HepG2 (cell line): ENCODE data around the gene ZNF277. TPM values are rescaled to one million over a fixed set of nuclear protein-coding genes. Genes with fewer than 3 reads are reported as not detected.
A peak's percentile ranks its signal among the peaks of the same experiment; 100 is the strongest.

Experiments
- DPF2 ChIP-seq: sonication (generic); formaldehyde crosslinking; IDR thresholded peaks from 2 replicates; pipeline ENCODE4 v1.4.0; 2020; ENCODE audit warnings: mild to moderate bottlenecking, low read depth, missing genetic modification reagents, borderline replicate concordance
- HNF4G ChIP-seq, 2 experiments: sonication (generic) in 1 of 2; formaldehyde crosslinking in 1 of 2; IDR thresholded peaks; 2 replicates each; pipeline versions ENCODE4 v1.4.0 to v1.6.1; 2011 to 2020; ENCODE audit warnings: borderline replicate concordance in 2 of 2, low read depth in 2 of 2, mild to moderate bottlenecking in 2 of 2, low read length in 1 of 2, missing genetic modification reagents in 1 of 2, moderate library complexity in 1 of 2
- IKZF5 ChIP-seq: IDR thresholded peaks from 2 replicates; pipeline ENCODE4 v1.6.1; 2018; ENCODE audit warnings: missing genetic modification reagents, mild to moderate bottlenecking, missing compliant biosample characterization
- JUN ChIP-seq: sonication (generic); formaldehyde crosslinking; IDR thresholded peaks from 2 replicates; pipeline ENCODE4 v1.4.0; 2020; ENCODE audit warnings: mild to moderate bottlenecking, missing genetic modification reagents
- NR1H2 ChIP-seq: sonication (generic); formaldehyde crosslinking; IDR thresholded peaks from 2 replicates; pipeline ENCODE4 v1.8.1; 2022; ENCODE audit warnings: low read depth, missing genetic modification reagents, borderline replicate concordance
- NR2F6 ChIP-seq, 2 experiments: IDR thresholded peaks; 2 replicates each; pipeline ENCODE4 v1.6.1; 2016; ENCODE audit warnings: antibody characterized with exemption in 1 of 2, mild to moderate bottlenecking in 1 of 2
- PAF1 ChIP-seq: IDR thresholded peaks from 2 replicates; pipeline ENCODE4 v1.6.1; 2016; ENCODE audit warnings: missing genetic modification reagents, missing compliant biosample characterization
- RARA ChIP-seq: IDR thresholded peaks from 2 replicates; pipeline ENCODE4 v1.6.1; 2016; ENCODE audit warnings: missing genetic modification reagents, missing compliant biosample characterization
- SIX4 ChIP-seq: sonication (generic); formaldehyde crosslinking; IDR thresholded peaks from 2 replicates; pipeline ENCODE4 v1.4.0; 2020; ENCODE audit warnings: missing genetic modification reagents
- STAG1 ChIP-seq: sonication (generic); formaldehyde crosslinking; IDR thresholded peaks from 2 replicates; pipeline ENCODE4 v1.4.0; 2020; ENCODE audit warnings: missing genetic modification reagents
- SUZ12 ChIP-seq: fragments of 150-350 bp; IDR thresholded peaks from 2 replicates; pipeline ENCODE4 v1.6.1; 2014; ENCODE audit warnings: low read depth, low read length
- TARDBP ChIP-seq: sonication (generic); formaldehyde crosslinking; IDR thresholded peaks from 2 replicates; pipeline ENCODE4 v1.8.0; 2022; ENCODE audit warnings: mild to moderate bottlenecking, missing genetic modification reagents
- TFE3 ChIP-seq: IDR thresholded peaks from 2 replicates; pipeline ENCODE4 v1.6.1; 2016
- ZKSCAN5 ChIP-seq: sonication (generic); formaldehyde crosslinking; IDR thresholded peaks from 2 replicates; pipeline ENCODE4 v1.5.1; 2020; ENCODE audit warnings: mild to moderate bottlenecking, missing genetic modification reagents
- ZNF18 ChIP-seq: sonication (generic); formaldehyde crosslinking; IDR thresholded peaks from 2 replicates; pipeline ENCODE4 v1.8.0; 2022; ENCODE audit warnings: mild to moderate bottlenecking, missing genetic modification reagents; ENCODE audit not compliant: insufficient replicate concordance
- ZNF776 ChIP-seq: sonication (generic); formaldehyde crosslinking; IDR thresholded peaks from 2 replicates; pipeline ENCODE4 v1.4.0; 2020; ENCODE audit warnings: mild to moderate bottlenecking, missing genetic modification reagents
- polyA plus RNA-seq, 8 experiments: library from polyadenylated mRNA; depleted of rRNA in 3 of 8; stranded (reverse) in 7 of 8; unstranded in 1 of 8; fragments of >200 nt; fragmentation: Illumina TruSeq in 4 of 8; extraction: Trizol in 4 of 8; gene quantifications; 2 replicates each; pipeline versions ENCODE4 v1.2.1 to v1.2.3, GENCODE V29; 2011 to 2016; ENCODE audit warnings: low read depth in 4 of 8, missing spikeins in 1 of 8, mixed read lengths in 1 of 8; ENCODE audit not compliant: insufficient read depth in 1 of 8
- total RNA-seq, 5 experiments: library from RNA; depleted of rRNA; stranded (reverse); fragments of >200 nt; fragmentation: Illumina TruSeq; extraction: Trizol; gene quantifications; 2 replicates each; pipeline ENCODE4 v1.2.3, GENCODE V29; 2016; ENCODE audit warnings: low read depth in 1 of 5
- TF ChIP-seq, protein P1 (sequence below): IDR thresholded peaks from 2 replicates; pipeline ENCODE4 v1.6.1; 2016; ENCODE audit warnings: missing compliant biosample characterization, missing genetic modification reagents, borderline replicate concordance
- TF ChIP-seq, protein P2 (sequence below): sonication (generic); formaldehyde crosslinking; IDR thresholded peaks from 2 replicates; pipeline ENCODE4 v1.4.0; 2020; ENCODE audit warnings: mild to moderate bottlenecking, missing genetic modification reagents, borderline replicate concordance

Gene ZNF277
- total and polyA plus RNA-seq, 2 of the 13 experiments (the other 11 are each of a cell fraction or from before 2014, with no cell fraction given) = 29.1 to 30.1 TPM

DNA sequence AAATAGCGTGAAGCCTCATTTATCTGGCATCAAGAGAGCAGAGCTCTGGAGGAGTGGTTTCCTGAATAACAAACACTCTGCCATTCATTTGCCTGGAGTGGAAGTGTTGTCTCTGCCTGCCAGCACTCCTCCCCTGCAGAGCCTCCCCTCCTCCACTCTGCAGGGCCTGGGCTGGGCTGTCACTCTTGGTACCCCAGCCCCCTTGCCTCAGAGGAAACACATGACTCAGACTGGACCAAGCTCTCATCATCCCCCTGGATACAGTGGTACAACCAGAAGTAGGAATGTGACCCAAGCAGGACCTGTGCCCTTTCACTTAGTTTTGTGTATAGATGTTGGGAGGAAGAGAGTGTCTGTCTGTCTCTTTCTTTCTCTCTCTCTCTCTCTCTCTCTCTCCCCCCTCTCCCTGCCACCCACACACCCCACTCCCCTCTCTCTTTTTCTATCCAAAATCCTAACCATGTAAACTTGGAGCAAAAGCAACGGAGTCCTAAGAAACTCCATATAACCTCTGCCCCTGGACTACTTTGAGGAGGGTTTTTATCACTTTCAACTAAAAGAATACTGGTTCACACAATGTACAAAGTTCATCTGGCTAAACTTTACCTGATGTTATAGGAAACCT, 44.2 kb upstream of the ZNF277 start (continued):
- TF ChIP-seq NR2F6 (IDR thresholded peaks at IDR 0.05) (no peak), NR2F6 (CRISPR knock-in tag; IDR thresholded peaks at IDR 0.05) (peak; percentile 50), NR1H2 (CRISPR knock-in tag) (no peak), TFE3 (CRISPR knock-in tag) (peak; percentile 88), JUN (CRISPR knock-in tag) (0 out of 2 replicates have a peak, but pooled peaks have one; percentile 35), STAG1 (CRISPR knock-in tag) (0 out of 2 replicates have a peak, but pooled peaks have one; percentile 12), HNF4G (IDR thresholded peaks at IDR 0.05; ENCODE audit: borderline replicate concordance, low read depth, low read length) (peak; percentile 38; the same call in 1 of the 2 replicates), HNF4G (CRISPR knock-in tag; IDR thresholded peaks at IDR 0.05; ENCODE audit: borderline replicate concordance, low read depth) (no peak), TARDBP (CRISPR knock-in tag) (peak; percentile 59; the same call in 1 of the 2 replicates), IKZF5 (CRISPR knock-in tag) (peak; percentile 92), ZNF18 (CRISPR knock-in tag) (no peak), PAF1 (no peak), SUZ12 (no peak), DPF2 (CRISPR knock-in tag) (peak; percentile 28; the same call in 1 of the 2 replicates), ZKSCAN5 (CRISPR knock-in tag) (no peak), RARA (CRISPR knock-in tag) (peak; percentile 92), SIX4 (CRISPR knock-in tag) (no peak), ZNF776 (CRISPR knock-in tag) (no peak)
- TF ChIP-seq, protein P1, sequence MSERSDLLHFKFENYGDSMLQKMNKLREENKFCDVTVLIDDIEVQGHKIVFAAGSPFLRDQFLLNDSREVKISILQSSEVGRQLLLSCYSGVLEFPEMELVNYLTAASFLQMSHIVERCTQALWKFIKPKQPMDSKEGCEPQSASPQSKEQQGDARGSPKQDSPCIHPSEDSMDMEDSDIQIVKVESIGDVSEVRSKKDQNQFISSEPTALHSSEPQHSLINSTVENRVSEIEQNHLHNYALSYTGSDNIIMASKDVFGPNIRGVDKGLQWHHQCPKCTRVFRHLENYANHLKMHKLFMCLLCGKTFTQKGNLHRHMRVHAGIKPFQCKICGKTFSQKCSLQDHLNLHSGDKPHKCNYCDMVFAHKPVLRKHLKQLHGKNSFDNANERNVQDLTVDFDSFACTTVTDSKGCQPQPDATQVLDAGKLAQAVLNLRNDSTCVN (CRISPR knock-in tag) = 0 out of 2 replicates have a peak, but pooled peaks have one; percentile 43
- TF ChIP-seq, protein P2, sequence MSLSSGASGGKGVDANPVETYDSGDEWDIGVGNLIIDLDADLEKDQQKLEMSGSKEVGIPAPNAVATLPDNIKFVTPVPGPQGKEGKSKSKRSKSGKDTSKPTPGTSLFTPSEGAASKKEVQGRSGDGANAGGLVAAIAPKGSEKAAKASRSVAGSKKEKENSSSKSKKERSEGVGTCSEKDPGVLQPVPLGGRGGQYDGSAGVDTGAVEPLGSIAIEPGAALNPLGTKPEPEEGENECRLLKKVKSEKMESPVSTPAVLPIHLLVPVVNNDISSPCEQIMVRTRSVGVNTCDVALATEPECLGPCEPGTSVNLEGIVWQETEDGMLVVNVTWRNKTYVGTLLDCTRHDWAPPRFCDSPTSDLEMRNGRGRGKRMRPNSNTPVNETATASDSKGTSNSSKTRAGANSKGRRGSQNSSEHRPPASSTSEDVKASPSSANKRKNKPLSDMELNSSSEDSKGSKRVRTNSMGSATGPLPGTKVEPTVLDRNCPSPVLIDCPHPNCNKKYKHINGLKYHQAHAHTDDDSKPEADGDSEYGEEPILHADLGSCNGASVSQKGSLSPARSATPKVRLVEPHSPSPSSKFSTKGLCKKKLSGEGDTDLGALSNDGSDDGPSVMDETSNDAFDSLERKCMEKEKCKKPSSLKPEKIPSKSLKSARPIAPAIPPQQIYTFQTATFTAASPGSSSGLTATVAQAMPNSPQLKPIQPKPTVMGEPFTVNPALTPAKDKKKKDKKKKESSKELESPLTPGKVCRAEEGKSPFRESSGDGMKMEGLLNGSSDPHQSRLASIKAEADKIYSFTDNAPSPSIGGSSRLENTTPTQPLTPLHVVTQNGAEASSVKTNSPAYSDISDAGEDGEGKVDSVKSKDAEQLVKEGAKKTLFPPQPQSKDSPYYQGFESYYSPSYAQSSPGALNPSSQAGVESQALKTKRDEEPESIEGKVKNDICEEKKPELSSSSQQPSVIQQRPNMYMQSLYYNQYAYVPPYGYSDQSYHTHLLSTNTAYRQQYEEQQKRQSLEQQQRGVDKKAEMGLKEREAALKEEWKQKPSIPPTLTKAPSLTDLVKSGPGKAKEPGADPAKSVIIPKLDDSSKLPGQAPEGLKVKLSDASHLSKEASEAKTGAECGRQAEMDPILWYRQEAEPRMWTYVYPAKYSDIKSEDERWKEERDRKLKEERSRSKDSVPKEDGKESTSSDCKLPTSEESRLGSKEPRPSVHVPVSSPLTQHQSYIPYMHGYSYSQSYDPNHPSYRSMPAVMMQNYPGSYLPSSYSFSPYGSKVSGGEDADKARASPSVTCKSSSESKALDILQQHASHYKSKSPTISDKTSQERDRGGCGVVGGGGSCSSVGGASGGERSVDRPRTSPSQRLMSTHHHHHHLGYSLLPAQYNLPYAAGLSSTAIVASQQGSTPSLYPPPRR (CRISPR knock-in tag) = peak; percentile 66; the same call in 1 of the 2 replicates
